ENCODE data around the gene ERG28. TPM values are rescaled to one million over a fixed set of nuclear protein-coding genes. Genes with fewer than 3 reads are reported as not detected.

Gene ERG28
- total RNA-seq, 1 donor from 2014 or later: 29.3 TPM

DNA sequence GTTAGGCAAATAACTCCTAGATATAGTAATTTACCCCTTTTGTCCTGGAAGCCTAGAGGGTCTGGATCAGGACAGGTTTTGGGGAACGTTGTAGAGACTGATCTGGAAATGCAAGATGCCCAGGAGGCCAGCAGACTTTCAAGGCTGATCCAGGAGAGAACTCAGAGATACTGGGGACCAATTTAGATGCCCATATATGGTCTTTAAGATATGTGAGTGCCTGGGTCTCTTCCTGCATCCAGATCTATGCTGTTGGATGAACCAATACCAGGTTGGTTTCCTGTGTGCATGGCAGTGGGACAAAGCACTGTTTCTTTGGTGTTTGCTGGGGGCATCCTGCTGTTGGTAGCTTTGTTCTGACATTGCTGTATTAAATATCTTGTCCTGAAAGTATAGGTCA is 5.4 kb downstream of the ERG28 start:
- H3K4me2 ChIP-seq: no peak overlapping the region
- H3K36me3 Mint-ChIP-seq: peaks cover 21% of the 10 kb centered on the region
- no peak overlapping the region for H3K9ac ChIP-seq
- peaks cover 29% of the 10 kb centered on the region for H3K79me2 ChIP-seq (ENCODE audit: low read depth)
- H3K4me1 Mint-ChIP-seq: peaks cover 19% of the 10 kb centered on the region
- peaks cover 9% of the 10 kb centered on the region for H3K4me1 ChIP-seq
- no peak overlapping the region for H3K27ac ChIP-seq
- no peak overlapping the region for H3K4me3 ChIP-seq
- no peaks in the 10 kb centered on the region for H3K9me3 Mint-ChIP-seq
- peaks cover 14% of the 10 kb centered on the region for H3F3A ChIP-seq (ENCODE audit: low read depth)
- no peaks in the 10 kb centered on the region for H3K9me3 ChIP-seq (ENCODE audit: low read depth)
- TF ChIP-seq, protein P1, sequence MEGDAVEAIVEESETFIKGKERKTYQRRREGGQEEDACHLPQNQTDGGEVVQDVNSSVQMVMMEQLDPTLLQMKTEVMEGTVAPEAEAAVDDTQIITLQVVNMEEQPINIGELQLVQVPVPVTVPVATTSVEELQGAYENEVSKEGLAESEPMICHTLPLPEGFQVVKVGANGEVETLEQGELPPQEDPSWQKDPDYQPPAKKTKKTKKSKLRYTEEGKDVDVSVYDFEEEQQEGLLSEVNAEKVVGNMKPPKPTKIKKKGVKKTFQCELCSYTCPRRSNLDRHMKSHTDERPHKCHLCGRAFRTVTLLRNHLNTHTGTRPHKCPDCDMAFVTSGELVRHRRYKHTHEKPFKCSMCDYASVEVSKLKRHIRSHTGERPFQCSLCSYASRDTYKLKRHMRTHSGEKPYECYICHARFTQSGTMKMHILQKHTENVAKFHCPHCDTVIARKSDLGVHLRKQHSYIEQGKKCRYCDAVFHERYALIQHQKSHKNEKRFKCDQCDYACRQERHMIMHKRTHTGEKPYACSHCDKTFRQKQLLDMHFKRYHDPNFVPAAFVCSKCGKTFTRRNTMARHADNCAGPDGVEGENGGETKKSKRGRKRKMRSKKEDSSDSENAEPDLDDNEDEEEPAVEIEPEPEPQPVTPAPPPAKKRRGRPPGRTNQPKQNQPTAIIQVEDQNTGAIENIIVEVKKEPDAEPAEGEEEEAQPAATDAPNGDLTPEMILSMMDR (IDR thresholded peaks at IDR 0.05): no peak
- TF ChIP-seq EZH2phosphoT487 (IDR thresholded peaks at IDR 0.05) (no peak), EZH2 (IDR thresholded peaks at IDR 0.05) (no peak)
- H4K20me1 ChIP-seq (ENCODE audit: low read depth): peaks cover 11% of the 10 kb centered on the region
- no peak overlapping the region for H2AFZ ChIP-seq (replicated peaks)
- no peaks in the 10 kb centered on the region for H3K36me3 ChIP-seq
- DNase-seq (ENCODE audit: low spot score): no peak
- no peaks in the 10 kb centered on the region for H3K27me3 ChIP-seq
- H3K4me3 Mint-ChIP-seq: no peak overlapping the region
- H3K27ac Mint-ChIP-seq: no peak overlapping the region
- no peaks in the 10 kb centered on the region for H3K27me3 Mint-ChIP-seq (ENCODE audit: insufficient read depth, low read depth)

DNA sequence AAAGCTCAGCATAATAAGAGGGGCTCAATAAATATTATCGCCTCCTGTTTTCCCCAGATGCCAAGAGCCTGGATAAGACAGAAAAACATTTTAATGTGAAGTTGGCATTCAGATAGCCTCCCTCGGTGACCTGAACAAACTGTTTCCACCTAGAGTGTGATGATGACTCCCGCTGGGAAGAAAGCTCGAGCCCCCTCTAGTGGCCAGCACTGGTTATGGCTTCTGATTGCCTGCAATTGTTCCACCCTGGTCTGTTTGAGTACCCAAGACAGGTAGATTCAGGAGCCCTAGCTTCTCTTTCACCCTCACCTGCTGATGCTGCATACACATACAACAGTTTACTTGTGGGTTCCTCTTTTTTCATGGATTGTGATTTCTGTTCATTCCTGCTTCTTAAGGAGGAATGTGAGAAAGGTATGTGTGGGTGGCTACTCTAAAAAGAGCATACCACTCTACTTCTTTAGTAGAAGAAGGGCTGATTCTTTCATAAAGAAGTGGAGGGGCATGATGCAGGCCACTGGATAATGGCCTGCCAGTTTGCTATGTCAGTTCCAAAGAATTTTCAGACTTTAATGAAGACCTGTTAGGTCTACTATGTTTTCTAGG is 6.4 kb downstream of the ERG28 start:
- H3K36me3 Mint-ChIP-seq: peaks cover 28% of the 10 kb centered on the region
- TF ChIP-seq EZH2 (IDR thresholded peaks at IDR 0.05): no peak
- TF ChIP-seq, protein P1 (IDR thresholded peaks at IDR 0.05): peak; percentile 98
- Histone ChIP-seq H3K4me2 (no peak overlapping the region), H3K4me1 (peaks cover 4% of the 10 kb centered on the region), H3K27ac (no peak overlapping the region), H3K36me3 (no peaks in the 10 kb centered on the region), H3K9ac (no peak overlapping the region), H3K79me2 (ENCODE audit: low read depth) (peaks cover 19% of the 10 kb centered on the region), H2AFZ (replicated peaks) (no peak overlapping the region), H3K9me3 (ENCODE audit: low read depth) (no peaks in the 10 kb centered on the region), H3K4me3 (no peak overlapping the region), H3K27me3 (no peaks in the 10 kb centered on the region), H4K20me1 (ENCODE audit: low read depth) (peaks cover 11% of the 10 kb centered on the region), H3F3A (ENCODE audit: low read depth) (peaks cover 14% of the 10 kb centered on the region)
- H3K9me3 Mint-ChIP-seq: no peaks in the 10 kb centered on the region
- H3K4me3 Mint-ChIP-seq: no peak overlapping the region
- H3K27me3 Mint-ChIP-seq (ENCODE audit: insufficient read depth, low read depth): no peaks in the 10 kb centered on the region
- no peak overlapping the region for H3K27ac Mint-ChIP-seq
- H3K4me1 Mint-ChIP-seq: peaks cover 13% of the 10 kb centered on the region
- peak; percentile 64 for DNase-seq (ENCODE audit: low spot score)

DNA sequence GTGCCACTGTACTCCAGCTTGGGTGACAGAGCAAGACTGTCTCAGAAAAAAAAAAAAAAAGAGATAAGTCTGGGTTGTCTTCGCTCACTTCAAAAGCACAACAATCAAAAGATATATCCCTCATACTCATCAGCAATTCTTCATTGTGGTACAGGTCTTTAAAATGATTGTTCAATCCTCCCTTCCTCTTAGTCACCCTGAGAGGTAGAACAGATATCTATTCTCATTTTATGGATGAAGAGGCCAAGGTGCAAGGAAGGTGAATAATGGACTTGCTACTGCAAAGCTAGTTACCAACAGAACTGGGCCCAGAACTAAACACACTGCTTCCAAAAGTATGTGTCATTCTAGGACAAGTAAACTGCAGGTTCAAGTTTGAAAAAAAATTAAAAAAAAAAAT is 7.1 kb downstream of the ERG28 start:
- no peak overlapping the region for H3K27ac ChIP-seq
- no peaks in the 10 kb centered on the region for H3K4me1 ChIP-seq
- H3K4me1 Mint-ChIP-seq: peaks cover 10% of the 10 kb centered on the region
- H3K9me3 ChIP-seq (ENCODE audit: low read depth): no peaks in the 10 kb centered on the region
- no peaks in the 10 kb centered on the region for H3K9me3 Mint-ChIP-seq
- no peak overlapping the region for H3K9ac ChIP-seq
- no peaks in the 10 kb centered on the region for H3K27me3 Mint-ChIP-seq (ENCODE audit: insufficient read depth, low read depth)
- no peak overlapping the region for H3K4me3 ChIP-seq
- no peak overlapping the region for H3K4me2 ChIP-seq
- H3K27me3 ChIP-seq: no peaks in the 10 kb centered on the region
- peaks cover 11% of the 10 kb centered on the region for H4K20me1 ChIP-seq (ENCODE audit: low read depth)
- H3K36me3 ChIP-seq: no peaks in the 10 kb centered on the region
- no peak overlapping the region for H3K27ac Mint-ChIP-seq
- H3K4me3 Mint-ChIP-seq: no peak overlapping the region
- no peak overlapping the region for H2AFZ ChIP-seq (replicated peaks)
- H3F3A ChIP-seq (ENCODE audit: low read depth): peaks cover 14% of the 10 kb centered on the region
- no peak for DNase-seq (ENCODE audit: low spot score)
- TF ChIP-seq EZH2 (IDR thresholded peaks at IDR 0.05) (no peak), EZH2phosphoT487 (IDR thresholded peaks at IDR 0.05) (no peak)
- TF ChIP-seq, protein P1 (IDR thresholded peaks at IDR 0.05): no peak
- H3K36me3 Mint-ChIP-seq: peaks cover 30% of the 10 kb centered on the region
- H3K79me2 ChIP-seq (ENCODE audit: low read depth): peaks cover 13% of the 10 kb centered on the region

Measured in neural progenitor cell (in vitro differentiated cells).